ENCODE results near the gene MYRF.

The MYRF gene

GRCh38 chr11:61774411-61774810 is 22.0 kb downstream of the MYRF start:
- 87 to 92% methylated on average over 12 of the region's 12 CpGs for WGBS, 2 experiments
- no peaks in the 10 kb centered on the region for H3K9me3 ChIP-seq (ENCODE audit: control insufficient read depth, low read length)
- peaks cover 17% of the 10 kb centered on the region for H3K4me1 ChIP-seq (ENCODE audit: control insufficient read depth, insufficient read depth, low read length)
- no peak overlapping the region for H3K27ac ChIP-seq (ENCODE audit: insufficient read depth, low read depth, low read length, poor library complexity, severe bottlenecking)
- no peak overlapping the region for H3K4me3 ChIP-seq (ENCODE audit: insufficient read depth, low read depth, low read length)
- H3K36me3 ChIP-seq (ENCODE audit: control insufficient read depth, insufficient read depth, low read length), result no peaks in the 10 kb centered on the region
- H3K27me3 ChIP-seq (ENCODE audit: control insufficient read depth, insufficient read depth, low read length, poor library complexity, severe bottlenecking), result no peaks in the 10 kb centered on the region

- 91 to 95% methylated on average over 6 of the region's 6 CpGs for WGBS, 2 experiments
- Histone ChIP-seq H3K9me3 (ENCODE audit: control insufficient read depth, low read length) (no peaks in the 10 kb centered on the region), H3K4me1 (ENCODE audit: control insufficient read depth, insufficient read depth, low read length) (peaks cover 11% of the 10 kb centered on the region), H3K27me3 (ENCODE audit: control insufficient read depth, insufficient read depth, low read length, poor library complexity, severe bottlenecking) (no peaks in the 10 kb centered on the region), H3K27ac (ENCODE audit: insufficient read depth, low read depth, low read length, poor library complexity, severe bottlenecking) (no peak overlapping the region), H3K4me3 (ENCODE audit: insufficient read depth, low read depth, low read length) (no peak overlapping the region), H3K36me3 (ENCODE audit: control insufficient read depth, insufficient read depth, low read length) (no peaks in the 10 kb centered on the region)
Observed at GRCh38 chr11:61775106-61775505, 22.7 kb downstream of the MYRF start.

GRCh38 chr11:61775606-61776554 is 23.4 kb downstream of the MYRF start:
- Histone ChIP-seq H3K4me1 (ENCODE audit: control insufficient read depth, insufficient read depth, low read length) (peaks cover 11% of the 10 kb centered on the region), H3K4me3 (ENCODE audit: insufficient read depth, low read depth, low read length) (no peak overlapping the region), H3K27me3 (ENCODE audit: control insufficient read depth, insufficient read depth, low read length, poor library complexity, severe bottlenecking) (no peaks in the 10 kb centered on the region), H3K27ac (ENCODE audit: insufficient read depth, low read depth, low read length, poor library complexity, severe bottlenecking) (no peak overlapping the region), H3K36me3 (ENCODE audit: control insufficient read depth, insufficient read depth, low read length) (no peaks in the 10 kb centered on the region), H3K9me3 (ENCODE audit: control insufficient read depth, low read length) (no peaks in the 10 kb centered on the region)
- WGBS, 2 experiments, result 93% methylated on average over 20 of the region's 20 CpGs

GRCh38 chr11:61776561-61777075 is 24.2 kb downstream of the MYRF start:
- Histone ChIP-seq H3K36me3 (ENCODE audit: control insufficient read depth, insufficient read depth, low read length) (no peaks in the 10 kb centered on the region), H3K27ac (ENCODE audit: insufficient read depth, low read depth, low read length, poor library complexity, severe bottlenecking) (no peak overlapping the region), H3K27me3 (ENCODE audit: control insufficient read depth, insufficient read depth, low read length, poor library complexity, severe bottlenecking) (no peaks in the 10 kb centered on the region), H3K9me3 (ENCODE audit: control insufficient read depth, low read length) (no peaks in the 10 kb centered on the region), H3K4me1 (ENCODE audit: control insufficient read depth, insufficient read depth, low read length) (peaks cover 11% of the 10 kb centered on the region), H3K4me3 (ENCODE audit: insufficient read depth, low read depth, low read length) (no peak overlapping the region)
- whole genome bisulfite sequencing, 2 experiments, result 81 to 87% methylated on average over 9 of the region's 9 CpGs

- 88 to 90% methylated on average over 67 of the region's 67 CpGs for WGBS, 2 experiments
- Histone ChIP-seq H3K27me3 (ENCODE audit: control insufficient read depth, insufficient read depth, low read length, poor library complexity, severe bottlenecking) (no peaks in the 10 kb centered on the region), H3K36me3 (ENCODE audit: control insufficient read depth, insufficient read depth, low read length) (no peaks in the 10 kb centered on the region), H3K27ac (ENCODE audit: insufficient read depth, low read depth, low read length, poor library complexity, severe bottlenecking) (no peak overlapping the region), H3K4me1 (ENCODE audit: control insufficient read depth, insufficient read depth, low read length) (peaks cover 3% of the 10 kb centered on the region), H3K9me3 (ENCODE audit: control insufficient read depth, low read length) (no peaks in the 10 kb centered on the region), H3K4me3 (ENCODE audit: insufficient read depth, low read depth, low read length) (no peak overlapping the region)
Observed at GRCh38 chr11:61777234-61778090, 25.0 kb downstream of the MYRF start.

GRCh38 chr11:61778357-61778886 is 26.0 kb downstream of the MYRF start:
- Histone ChIP-seq H3K4me3 (ENCODE audit: insufficient read depth, low read depth, low read length) (no peak overlapping the region), H3K27ac (ENCODE audit: insufficient read depth, low read depth, low read length, poor library complexity, severe bottlenecking) (no peak overlapping the region), H3K27me3 (ENCODE audit: control insufficient read depth, insufficient read depth, low read length, poor library complexity, severe bottlenecking) (no peaks in the 10 kb centered on the region), H3K9me3 (ENCODE audit: control insufficient read depth, low read length) (no peaks in the 10 kb centered on the region), H3K36me3 (ENCODE audit: control insufficient read depth, insufficient read depth, low read length) (no peaks in the 10 kb centered on the region), H3K4me1 (ENCODE audit: control insufficient read depth, insufficient read depth, low read length) (no peaks in the 10 kb centered on the region)
- WGBS, 2 experiments, result 93% methylated on average over 11 of the region's 11 CpGs

GRCh38 chr11:61778920-61779650 is 26.6 kb downstream of the MYRF start:
- no peaks in the 10 kb centered on the region for H3K27me3 ChIP-seq (ENCODE audit: control insufficient read depth, insufficient read depth, low read length, poor library complexity, severe bottlenecking)
- no peak overlapping the region for H3K4me3 ChIP-seq (ENCODE audit: insufficient read depth, low read depth, low read length)
- H3K36me3 ChIP-seq (ENCODE audit: control insufficient read depth, insufficient read depth, low read length), result no peaks in the 10 kb centered on the region
- H3K9me3 ChIP-seq (ENCODE audit: control insufficient read depth, low read length), result no peaks in the 10 kb centered on the region
- no peak overlapping the region for H3K27ac ChIP-seq (ENCODE audit: insufficient read depth, low read depth, low read length, poor library complexity, severe bottlenecking)
- 94 to 95% methylated on average over 24 of the region's 24 CpGs for WGBS, 2 experiments
- no peaks in the 10 kb centered on the region for H3K4me1 ChIP-seq (ENCODE audit: control insufficient read depth, insufficient read depth, low read length)

GRCh38 chr11:61779666-61780525 is 27.5 kb downstream of the MYRF start:
- H3K9me3 ChIP-seq (ENCODE audit: control insufficient read depth, low read length), result no peaks in the 10 kb centered on the region
- no peak overlapping the region for H3K4me3 ChIP-seq (ENCODE audit: insufficient read depth, low read depth, low read length)
- no peaks in the 10 kb centered on the region for H3K27me3 ChIP-seq (ENCODE audit: control insufficient read depth, insufficient read depth, low read length, poor library complexity, severe bottlenecking)
- WGBS, 2 experiments, result 91 to 93% methylated on average over 14 of the region's 14 CpGs
- no peak overlapping the region for H3K27ac ChIP-seq (ENCODE audit: insufficient read depth, low read depth, low read length, poor library complexity, severe bottlenecking)
- peaks cover 1% of the 10 kb centered on the region for H3K36me3 ChIP-seq (ENCODE audit: control insufficient read depth, insufficient read depth, low read length)
- no peaks in the 10 kb centered on the region for H3K4me1 ChIP-seq (ENCODE audit: control insufficient read depth, insufficient read depth, low read length)

- Histone ChIP-seq H3K36me3 (ENCODE audit: control insufficient read depth, insufficient read depth, low read length) (peaks cover 9% of the 10 kb centered on the region), H3K27me3 (ENCODE audit: control insufficient read depth, insufficient read depth, low read length, poor library complexity, severe bottlenecking) (no peaks in the 10 kb centered on the region), H3K4me3 (ENCODE audit: insufficient read depth, low read depth, low read length) (no peak overlapping the region), H3K27ac (ENCODE audit: insufficient read depth, low read depth, low read length, poor library complexity, severe bottlenecking) (no peak overlapping the region), H3K4me1 (ENCODE audit: control insufficient read depth, insufficient read depth, low read length) (no peaks in the 10 kb centered on the region), H3K9me3 (ENCODE audit: control insufficient read depth, low read length) (no peaks in the 10 kb centered on the region)
- 91 to 93% methylated on average over 9 of the region's 9 CpGs for WGBS, 2 experiments
Observed at GRCh38 chr11:61780581-61781162, 28.2 kb downstream of the MYRF start.
